DMS 273 (cell line): ENCODE measurements around the gene PATJ.
"Not testable (repeated sequence)": the region's sequence is repeated elsewhere in the genome, so short reads cannot be mapped to it uniquely, and the experiment has no call there.

Source experiments
- DNase-seq: peaks from one replicate; lab custom pipeline; 2025; ENCODE audit not compliant: unreplicated experiment; lab: John Stamatoyannopoulos, UW

Gene PATJ

GRCh38 chr1:62161711-62162110 is 419.4 kb downstream of the PATJ start:
- no peak for DNase-seq

DNA sequence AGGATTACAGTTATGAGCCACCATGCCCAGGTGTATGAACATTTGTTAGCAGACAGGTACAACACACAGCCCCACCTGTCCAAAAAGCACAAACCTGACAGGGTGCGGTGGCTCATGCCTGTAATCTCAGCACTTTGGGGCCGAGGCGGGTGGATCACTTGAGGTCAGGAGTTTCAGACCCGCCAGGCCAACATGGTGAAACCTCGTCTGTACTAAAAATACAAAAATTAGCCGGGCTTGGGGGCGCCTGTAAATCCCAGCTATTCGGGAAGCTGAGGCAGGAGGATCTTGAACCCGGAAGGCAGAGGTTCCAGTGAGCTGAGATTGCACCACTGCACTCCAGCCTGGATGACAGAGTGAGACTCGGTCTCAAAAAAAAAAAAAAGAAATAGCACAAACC is 428.1 kb downstream of the PATJ start:
- not testable (repeated sequence) for DNase-seq

DNA sequence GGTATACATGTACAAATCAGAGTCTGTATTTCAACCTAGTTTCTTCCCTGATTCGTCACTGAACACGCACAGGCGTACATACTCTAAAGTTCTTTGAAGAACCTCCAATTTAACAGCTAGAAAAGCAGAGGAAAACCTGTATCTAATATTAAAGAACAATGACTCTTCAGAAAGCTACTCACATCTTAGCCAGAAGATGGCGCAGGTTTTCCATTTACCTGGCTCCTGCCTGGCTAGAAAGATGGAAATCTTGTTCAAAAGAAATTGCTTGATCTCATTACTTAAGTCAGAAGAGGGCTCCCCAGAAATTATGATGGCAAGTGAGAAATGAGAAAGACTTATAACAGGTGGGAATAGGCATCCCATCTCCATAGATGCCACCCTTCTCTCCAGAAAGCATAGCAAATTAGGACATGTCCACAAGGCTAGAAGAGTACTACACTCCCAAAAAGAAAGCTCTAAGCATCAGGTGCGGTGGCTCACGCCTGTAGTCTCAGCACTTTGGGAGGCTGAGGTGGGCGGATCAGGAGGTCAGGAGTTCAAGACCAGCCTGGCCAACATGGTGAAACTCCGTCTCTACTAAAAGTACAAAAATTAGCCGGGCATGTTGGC is 433.4 kb downstream of the PATJ start:
- peak; percentile 84 for DNase-seq

DNA sequence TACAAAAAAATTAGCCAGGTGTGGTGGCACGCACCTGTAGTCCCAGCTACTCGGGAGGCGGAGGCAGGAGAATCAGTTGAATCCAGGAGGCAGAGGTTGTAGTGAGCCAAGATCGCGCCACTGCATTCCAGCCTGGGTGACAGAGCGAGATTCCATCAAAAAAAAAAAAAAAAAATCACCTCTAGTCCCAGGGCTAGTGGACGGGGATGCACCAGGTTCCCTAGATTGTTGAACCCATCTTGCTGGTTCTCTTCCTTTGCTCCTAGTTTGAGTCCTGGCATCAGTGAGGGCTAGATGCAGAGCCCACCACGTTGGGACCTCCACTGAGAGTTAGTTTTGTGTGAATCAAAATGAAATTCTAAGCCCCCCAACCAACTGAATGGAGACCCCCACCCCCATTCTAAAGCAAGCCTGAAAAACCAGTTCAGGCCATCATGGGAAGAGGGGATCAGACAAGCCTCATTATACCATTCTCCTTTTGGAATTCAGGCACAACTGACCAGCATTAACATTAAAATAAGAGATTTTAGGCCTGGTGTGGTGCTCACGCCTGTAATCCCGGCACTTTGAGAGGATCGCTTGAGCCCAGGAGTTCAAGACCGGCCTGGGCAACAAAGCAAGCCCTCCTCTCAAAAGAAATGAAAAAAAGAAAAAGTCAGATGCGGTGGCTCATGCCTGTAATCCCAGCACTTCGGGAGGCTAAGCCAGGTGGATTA is 434.5 kb downstream of the PATJ start:
- DNase-seq, result no peak

DNA sequence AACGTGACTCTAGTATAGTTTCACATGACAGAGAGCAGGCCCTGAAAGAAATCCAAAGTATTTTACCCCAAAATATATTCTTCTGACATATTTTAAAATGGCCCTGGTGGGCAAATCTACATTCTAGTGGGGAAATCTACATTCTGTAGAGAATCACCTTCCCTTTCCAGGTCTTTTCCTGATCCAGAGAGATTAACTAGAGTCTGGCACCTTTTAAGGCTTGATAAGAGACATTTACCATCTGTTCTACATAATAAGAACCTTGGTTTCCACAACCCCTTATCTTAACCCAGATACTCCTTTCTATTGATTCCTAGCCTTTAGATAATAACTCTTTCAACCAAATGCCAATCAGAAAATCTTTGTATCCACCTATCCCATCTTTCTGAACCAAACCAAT is 435.3 kb downstream of the PATJ start:
- peak; percentile 69 for DNase-seq

- peak; percentile 94 for DNase-seq
Measured at GRCh38 chr1:62178372-62178771, 436.1 kb downstream of the PATJ start.

- peak; percentile 63 for DNase-seq
Measured at GRCh38 chr1:62180054-62180453, 437.8 kb downstream of the PATJ start.

GRCh38 chr1:62180639-62181038 is 438.4 kb downstream of the PATJ start:
- peak; percentile 50 for DNase-seq

DNA sequence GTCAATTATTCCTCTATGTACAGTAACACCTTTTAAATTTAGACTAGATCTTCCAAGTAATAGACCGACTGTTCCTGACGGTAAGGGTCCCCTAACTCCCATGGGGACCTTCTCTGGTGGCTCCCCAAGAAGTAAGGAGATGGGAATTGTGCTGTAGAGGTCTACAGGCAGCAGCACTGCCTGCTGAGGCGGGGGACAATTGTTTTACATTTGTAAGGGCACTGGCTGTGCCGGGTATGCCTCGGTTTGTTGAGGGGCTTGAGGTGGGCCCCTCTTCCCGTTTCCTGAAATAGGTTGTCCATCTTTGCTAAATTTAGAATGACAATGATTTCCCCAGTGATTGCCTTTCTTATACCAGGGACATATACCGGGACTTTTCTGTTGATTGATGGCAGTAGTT is 439.3 kb downstream of the PATJ start:
- DNase-seq, result no peak

DNA sequence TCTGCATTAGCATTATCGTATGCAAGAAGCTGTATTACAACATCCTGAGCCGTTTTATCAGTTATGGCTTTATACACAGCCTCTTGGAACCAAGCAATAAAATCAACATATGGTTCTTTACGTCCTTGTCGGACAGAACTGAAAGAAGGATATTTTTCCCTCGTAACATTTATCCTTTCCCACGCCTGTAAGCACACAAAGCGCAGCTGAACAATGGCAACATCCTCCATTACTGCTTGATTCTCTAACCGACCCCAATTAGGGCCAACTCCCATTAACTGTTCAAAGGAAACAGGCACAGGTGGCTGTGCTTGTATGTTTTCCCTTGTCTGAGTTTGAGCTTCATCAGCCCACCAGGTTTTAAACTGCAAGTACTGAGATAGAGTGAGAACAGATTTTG is 439.9 kb downstream of the PATJ start:
- peak; percentile 65 for DNase-seq

DNA sequence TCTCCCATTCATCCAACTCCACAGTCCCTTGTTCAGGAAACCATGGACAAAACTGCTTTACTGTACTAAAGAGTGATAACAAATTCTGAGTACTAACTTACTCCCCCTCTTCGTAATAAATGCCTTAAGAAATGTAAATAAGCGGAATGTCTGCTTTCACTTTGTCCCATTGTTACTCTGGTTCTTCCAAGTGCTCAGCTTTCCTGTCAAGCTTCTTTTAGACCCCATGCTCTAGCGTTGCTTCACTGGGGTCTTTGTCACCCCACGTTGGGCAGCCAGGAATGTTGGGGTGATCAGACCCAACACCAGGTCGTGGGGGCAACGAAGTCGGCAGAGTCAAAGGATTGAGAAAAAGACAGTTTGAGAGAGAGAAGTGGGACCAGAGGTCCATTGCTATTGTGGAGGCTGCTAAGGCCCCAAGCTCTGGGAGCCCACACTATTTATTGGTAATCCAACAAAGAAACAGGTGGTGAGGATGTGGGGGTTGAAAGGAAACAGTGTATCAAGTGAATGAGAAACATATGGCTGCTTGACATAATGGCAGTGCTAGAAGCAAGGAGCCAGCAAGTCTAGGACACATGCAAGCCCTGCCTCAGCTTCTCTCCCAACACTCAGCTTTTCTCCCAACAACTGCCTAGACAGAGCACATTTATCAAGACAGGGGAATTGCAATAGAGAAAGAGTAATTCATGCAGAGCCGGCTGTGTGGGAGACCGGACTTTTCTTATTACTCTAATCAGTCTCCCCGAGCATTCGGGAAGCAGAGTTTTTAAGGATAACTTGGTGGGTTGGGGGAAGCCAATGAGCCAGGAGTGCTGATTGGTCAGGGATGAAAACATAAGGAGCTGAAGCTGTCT is 441.1 kb downstream of the PATJ start:
- peak; percentile 90 for DNase-seq

DNA sequence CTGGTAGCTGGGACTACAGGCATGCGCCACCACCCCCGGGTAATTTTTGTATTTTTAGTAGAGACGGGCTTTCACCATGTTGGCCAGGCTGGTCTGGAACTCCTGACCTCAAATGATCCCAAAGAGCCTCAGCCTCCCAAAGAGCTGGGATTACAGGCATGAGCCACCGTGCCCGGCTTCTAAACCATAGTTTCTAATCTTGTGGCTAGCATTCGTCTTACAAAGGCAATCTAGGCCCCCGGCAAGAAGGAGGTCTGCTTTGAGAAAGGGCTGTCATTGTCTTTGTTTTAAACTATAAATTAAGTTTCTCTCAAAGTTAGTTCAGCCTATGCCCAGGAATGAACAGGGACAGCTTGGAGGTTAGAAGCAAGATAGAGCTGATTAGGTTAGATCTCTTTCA is 442.1 kb downstream of the PATJ start:
- peak; percentile 21 for DNase-seq

DNA sequence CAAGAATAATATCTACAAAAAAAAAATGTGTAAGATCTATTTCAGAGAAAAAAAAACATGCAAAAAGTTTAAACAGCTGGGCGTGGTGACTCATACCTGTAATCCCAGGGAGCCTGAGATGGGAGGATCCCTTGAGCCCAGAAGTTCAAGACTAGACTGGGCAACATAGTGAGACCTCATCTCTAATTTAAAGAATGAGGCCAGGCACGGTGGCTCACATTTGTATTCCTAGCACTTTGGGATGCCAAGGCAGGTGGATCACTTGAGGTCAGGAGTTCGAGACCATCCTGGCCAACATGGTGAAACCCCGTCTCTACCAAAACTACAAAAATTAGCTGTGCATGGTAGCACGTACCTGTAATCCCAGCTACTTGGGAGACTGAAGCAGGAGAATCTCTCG is 443.0 kb downstream of the PATJ start:
- peak; percentile 34 for DNase-seq

DNA sequence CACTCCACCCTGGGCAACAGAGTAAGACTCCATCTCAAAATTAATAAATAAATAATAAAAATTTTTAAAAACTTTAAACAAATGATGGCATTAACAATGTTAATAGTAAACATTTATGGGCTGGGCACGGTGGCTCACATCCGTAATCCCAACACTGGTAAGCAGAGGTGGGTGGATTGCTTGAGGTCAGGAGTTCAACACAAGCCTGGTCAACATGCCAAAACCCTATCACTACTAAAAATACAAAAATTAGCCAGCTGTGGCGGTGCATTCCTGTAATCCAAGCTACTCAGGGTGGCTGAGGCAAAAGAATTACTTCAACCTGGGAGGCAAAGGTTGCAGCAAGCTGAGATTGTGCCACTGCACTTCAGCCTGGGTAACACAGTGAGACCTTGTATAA is 443.4 kb downstream of the PATJ start:
- peak; percentile 25 for DNase-seq

GRCh38 chr1:62187548-62187947 is 445.3 kb downstream of the PATJ start:
- DNase-seq, result no peak

GRCh38 chr1:62188111-62188510 is 445.8 kb downstream of the PATJ start:
- no peak for DNase-seq

DNA sequence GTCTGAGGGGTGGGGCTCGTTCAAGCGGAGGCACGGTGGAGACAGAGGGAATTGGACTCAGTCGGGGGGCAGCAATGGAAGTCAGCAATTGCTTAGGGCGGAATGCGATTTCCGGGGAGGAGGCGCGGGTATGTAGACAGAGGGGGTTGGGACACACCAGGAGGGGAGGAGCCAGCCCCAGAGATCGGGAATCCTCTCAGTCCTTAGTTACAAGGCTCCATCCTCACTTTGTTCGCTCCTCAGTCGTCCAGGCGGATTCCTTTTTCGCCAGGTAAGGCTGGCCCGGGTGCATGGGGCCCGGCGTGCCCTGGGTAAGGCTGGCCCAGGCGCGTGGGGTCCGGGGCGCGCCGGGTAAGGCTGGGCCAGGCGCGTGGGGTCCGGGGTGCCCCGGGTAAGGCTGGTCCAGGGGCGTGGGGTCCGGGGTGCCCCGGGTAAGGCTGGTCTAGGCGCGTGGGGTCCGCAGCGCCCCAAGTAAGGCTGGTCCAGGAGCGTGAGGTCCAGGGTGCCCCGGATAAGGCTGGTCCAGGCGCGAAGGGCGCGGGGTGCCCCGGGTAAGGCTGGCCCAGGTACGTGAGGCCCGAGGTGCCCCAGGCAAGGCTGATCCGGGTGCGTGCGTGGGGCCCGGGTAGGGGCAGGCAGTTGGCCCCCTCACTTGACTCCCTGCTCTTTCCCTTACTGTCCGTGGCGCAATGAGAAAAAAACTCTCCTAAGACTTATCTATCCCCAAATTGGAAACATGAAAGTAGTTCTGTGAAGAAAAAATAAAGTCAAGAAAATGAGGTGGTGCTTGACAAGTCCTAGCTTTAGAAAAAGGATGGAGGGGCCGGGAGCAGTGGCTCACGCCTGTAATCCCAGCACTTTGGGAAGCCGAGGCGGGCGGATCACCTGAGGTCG is 452.6 kb downstream of the PATJ start, which contains the start of gene L1TD1:
L1TD1 (plus strand) TSS at position 199 of the 894 bp plus-strand sequence. CDS start 11,780 bp downstream, outside the sequence.
- no peak for DNase-seq

- DNase-seq, result no peak
Measured at GRCh38 chr1:62196086-62196690, 453.9 kb downstream of the PATJ start.

- peak; percentile 45 for DNase-seq
Measured at GRCh38 chr1:62198069-62198780, 455.9 kb downstream of the PATJ start.

DNA sequence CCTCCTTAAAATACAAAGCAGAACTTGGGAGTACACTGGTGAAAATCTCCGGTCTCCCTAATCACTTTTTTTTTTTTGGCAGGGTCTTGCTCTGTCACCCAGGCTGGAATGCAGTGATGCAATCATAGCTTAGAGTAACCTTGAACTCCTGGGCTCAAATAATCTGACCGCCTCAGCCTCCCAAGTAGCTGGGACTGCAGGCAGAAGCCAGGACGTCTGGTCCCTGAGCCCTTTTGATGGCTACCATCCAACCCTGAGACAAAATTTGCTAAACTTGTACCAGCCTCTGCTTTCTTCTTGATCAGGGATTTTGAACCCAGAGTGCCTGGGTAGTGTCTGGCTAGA is 456.5 kb downstream of the PATJ start:
- DNase-seq, result peak; percentile 45
